GM12878 (cell line): ENCODE data around the gene TFCP2L1. TPM values are rescaled to one million over a fixed set of nuclear protein-coding genes. Genes with fewer than 3 reads are reported as not detected.

Source experiments
- ATAC-seq: fragments of 200-7000 bp; cut with Tn5 transposase; 3 replicates; pipeline ENCODE4 v1.9.1; 2020; ENCODE audit warnings: mild to moderate bottlenecking, moderate library complexity
- BruUV-seq: library from RNA; stranded (reverse); fragments of 400-500 nt; replicated peaks from 2 replicates; lab custom pipeline; 2021; lab: Mats Ljungman, UMichigan
- CTCF ChIA-PET: fragments of 300-600 bp; sonication (Branson Sonifier 250); formaldehyde crosslinking; extraction: SDS; loops from one replicate; lab custom pipeline; 2021; ENCODE audit warnings: inconsistent platforms; lab: Yijun Ruan, JAX
- POLR2A ChIA-PET: fragments of 350-600 bp; formaldehyde crosslinking; extraction: SDS; loops from one replicate; lab custom pipeline; 2021; ENCODE audit warnings: inconsistent platforms; lab: Charles Lee
- RAD21 ChIA-PET: fragments of 300-600 bp; sonication (Branson Sonifier 250); formaldehyde crosslinking; loops from one replicate; lab custom pipeline; 2023; ENCODE audit warnings: antibody characterized with exemption; ENCODE audit not compliant: unreplicated experiment; lab: Charles Lee
- SMC1A ChIA-PET: fragments of 300-600 bp; sonication (Branson Sonifier 250); formaldehyde crosslinking; loops from one replicate; lab custom pipeline; 2023; ENCODE audit not compliant: unreplicated experiment, uncharacterized antibody; lab: Charles Lee
- DNase-seq: peaks from one replicate; pipeline ENCODE4 v3.0.0-alpha.2; 2011; ENCODE audit warnings: low read depth, low spot score
- FAIRE-seq: peaks from 3 replicates; lab custom pipeline; 2011; peaks lifted over from hg19 to GRCh38; lab: Jason Lieb, UNC
- H2AFZ ChIP-seq: 2 replicates; pipeline ENCODE4 v1.6.0; 2011; ENCODE audit warnings: low read depth, low read length, control low read depth; ENCODE audit not compliant: control insufficient read depth
- H3K27ac ChIP-seq: 2 replicates; pipeline ENCODE4 v1.5.1; 2011; ENCODE audit warnings: control low read depth; ENCODE audit not compliant: control insufficient read depth, insufficient read depth
- H3K27me3 ChIP-seq, 2 experiments: replicated peaks in 1 of 2; 2 replicates each; pipeline versions ENCODE4 v1.6.0 to v1.6.1; 2011; ENCODE audit warnings: low read length in 1 of 2; ENCODE audit not compliant: control insufficient read depth in 2 of 2, insufficient read depth in 2 of 2
- H3K36me3 ChIP-seq, 2 experiments: 2 replicates each; pipeline ENCODE4 v1.5.1; 2011; ENCODE audit warnings: low read length in 1 of 2; ENCODE audit not compliant: control insufficient read depth in 2 of 2, insufficient read depth in 2 of 2
- H3K4me1 ChIP-seq: 2 replicates; pipeline ENCODE4 v1.6.1; 2011; ENCODE audit warnings: mild to moderate bottlenecking, low read length, moderate library complexity, mixed read lengths; ENCODE audit not compliant: control insufficient read depth, insufficient read depth
- H3K4me2 ChIP-seq: 2 replicates; pipeline ENCODE4 v1.6.0; 2011; ENCODE audit warnings: control low read depth; ENCODE audit not compliant: control insufficient read depth, insufficient read depth
- H3K4me3 ChIP-seq: fragments of 200-600 bp; sonication (generic); 2 replicates; pipeline ENCODE4 v1.5.1; 2016
- H3K79me2 ChIP-seq: 2 replicates; pipeline ENCODE4 v1.6.0; 2011; ENCODE audit warnings: low read length; ENCODE audit not compliant: control insufficient read depth, insufficient read depth
- H3K9ac ChIP-seq: 2 replicates; pipeline ENCODE4 v1.8.0; 2011; ENCODE audit warnings: low read length, control low read depth, mixed read lengths; ENCODE audit not compliant: control insufficient read depth, insufficient read depth
- H3K9me3 ChIP-seq: replicated peaks from 3 replicates; pipeline ENCODE4 v1.5.1; 2011; ENCODE audit warnings: mild to moderate bottlenecking, low read length; ENCODE audit not compliant: control insufficient read depth, insufficient read depth
- H4K20me1 ChIP-seq: 2 replicates; pipeline ENCODE4 v1.6.0; 2011; ENCODE audit not compliant: control insufficient read depth, insufficient read depth
- CREB1 ChIP-seq: IDR thresholded peaks from 2 replicates; pipeline ENCODE4 v1.6.1; 2012; ENCODE audit warnings: low read depth, mild to moderate bottlenecking, inconsistent platforms
- FOXK2 ChIP-seq: fragments of 450-650 bp; IDR thresholded peaks from 2 replicates; pipeline ENCODE4 v1.6.1; 2017; ENCODE audit warnings: mild to moderate bottlenecking, moderate library complexity
- MEF2A ChIP-seq: IDR thresholded peaks from 2 replicates; pipeline ENCODE4 v1.6.1; 2011; ENCODE audit warnings: low read depth, mild to moderate bottlenecking, low read length, moderate library complexity; ENCODE audit not compliant: insufficient read depth
- PML ChIP-seq: IDR thresholded peaks from 2 replicates; pipeline ENCODE4 v1.6.1; 2012; ENCODE audit warnings: low read length, inconsistent platforms
- WGBS: methylation state at CpG from one replicate; pipeline ENCODE4 v1.1.6; 2016; ENCODE audit warnings: low lambda C conversion rate; ENCODE audit not compliant: insufficient replicate concordance, insufficient coverage; ENCODE audit errors: missing lambda C conversion rate; 5-methylcytosine and 5-hydroxymethylcytosine counted together
- in situ Hi-C: fragments of 300-500 bp; cut with MboI; formaldehyde crosslinking; loops from 9 replicates; pipeline ENCODE4 v1.14.3; 2018; ENCODE audit warnings: mixed read lengths
- intact Hi-C: fragments of 100-400 bp; cut with micrococcal nuclease; formaldehyde crosslinking; loops from one replicate; pipeline ENCODE4 v1.14.2; 2022; ENCODE audit not compliant: unreplicated experiment
- polyA plus RNA-seq, 11 experiments: library from polyadenylated mRNA; depleted of rRNA in 4 of 11; unstranded in 6 of 11; stranded (reverse) in 5 of 11; fragments of >200 nt; fragmentation: Nextera tagmentation in 4 of 11; fragmentation: Illumina TruSeq in 1 of 11; extraction: Ambion mirVana in 4 of 11; extraction: Trizol in 1 of 11; gene quantifications; 1 replicate in 1 of 11; 2 replicates in 10 of 11; pipeline versions ENCODE4 v1.2.1 to v1.2.3, GENCODE V29; 2011 to 2016; ENCODE audit warnings: inconsistent platforms in 2 of 11, missing spikeins in 2 of 11, low read depth in 1 of 11
- total RNA-seq, 4 experiments: library from RNA; depleted of rRNA in 3 of 4; stranded (reverse); fragments of >200 nt in 3 of 4; fragmentation: Illumina TruSeq in 1 of 4; extraction: Trizol in 1 of 4; gene quantifications; 2 replicates each; pipeline versions ENCODE4 v1.2.1 to v1.2.3, GENCODE V29; 2013 to 2021
- TF ChIP-seq, protein P1 (sequence below): fragments of 450-650 bp; IDR thresholded peaks from 2 replicates; pipeline ENCODE4 v1.6.1; 2017; ENCODE audit warnings: mild to moderate bottlenecking, low read depth, inconsistent platforms; ENCODE audit not compliant: poor library complexity, severe bottlenecking

The TFCP2L1 gene
- total and polyA plus RNA-seq, 10 of the 15 experiments (the other 5 are each of a cell fraction or from before 2014, with no cell fraction given) = 0.02 to 0.21 (median 0.09) TPM; not detected in 1

DNA sequence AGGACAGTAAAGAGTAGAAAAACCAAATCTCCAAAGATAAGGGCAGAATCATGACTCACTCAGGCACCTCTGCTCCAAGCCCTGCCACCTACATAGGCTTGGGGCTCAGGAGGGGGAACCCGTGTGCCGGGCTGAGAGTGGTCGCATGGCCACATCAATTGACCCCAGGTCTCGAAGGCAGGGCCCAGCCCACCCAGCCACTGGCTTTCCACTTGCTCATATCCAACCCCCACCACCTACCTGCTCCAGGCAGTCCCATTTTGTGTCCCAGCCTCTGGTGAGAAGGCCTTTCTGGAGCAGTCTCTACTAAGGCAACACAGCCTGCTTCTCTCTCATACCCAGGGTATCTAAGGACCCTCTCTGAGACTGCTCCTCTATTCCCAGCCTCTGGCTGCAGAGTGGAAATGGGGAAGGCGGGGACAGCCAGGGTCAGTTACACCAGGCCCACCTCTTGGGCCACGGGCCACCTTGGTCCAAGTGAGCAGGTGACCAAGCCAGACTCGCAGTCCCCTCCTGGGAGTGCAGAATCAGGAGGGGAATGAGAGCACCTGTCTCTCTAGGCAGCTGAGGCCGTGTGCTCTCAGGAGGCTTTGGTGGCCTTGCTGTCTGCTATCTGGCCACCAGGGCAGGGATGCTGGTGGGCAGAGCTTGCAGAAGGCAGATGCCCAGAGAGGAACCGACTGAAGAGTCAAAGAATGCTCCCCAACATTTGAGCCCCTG is 20.8 kb downstream of the TFCP2L1 start:
- no peaks in the 10 kb centered on the region for H3K79me2 ChIP-seq
- H2AFZ ChIP-seq = no peak overlapping the region
- H4K20me1 ChIP-seq = no peaks in the 10 kb centered on the region
- H3K27me3 ChIP-seq = no peaks in the 10 kb centered on the region; a peak in 1 of 4 replicates
- no peak overlapping the region for H3K4me3 ChIP-seq
- H3K27ac ChIP-seq = no peak overlapping the region
- SMC1A ChIA-PET = no interaction called here
- no peaks in the 10 kb centered on the region for H3K9me3 ChIP-seq
- no peak for ATAC-seq
- TF ChIP-seq MEF2A = no peak
- TF ChIP-seq, protein P1, sequence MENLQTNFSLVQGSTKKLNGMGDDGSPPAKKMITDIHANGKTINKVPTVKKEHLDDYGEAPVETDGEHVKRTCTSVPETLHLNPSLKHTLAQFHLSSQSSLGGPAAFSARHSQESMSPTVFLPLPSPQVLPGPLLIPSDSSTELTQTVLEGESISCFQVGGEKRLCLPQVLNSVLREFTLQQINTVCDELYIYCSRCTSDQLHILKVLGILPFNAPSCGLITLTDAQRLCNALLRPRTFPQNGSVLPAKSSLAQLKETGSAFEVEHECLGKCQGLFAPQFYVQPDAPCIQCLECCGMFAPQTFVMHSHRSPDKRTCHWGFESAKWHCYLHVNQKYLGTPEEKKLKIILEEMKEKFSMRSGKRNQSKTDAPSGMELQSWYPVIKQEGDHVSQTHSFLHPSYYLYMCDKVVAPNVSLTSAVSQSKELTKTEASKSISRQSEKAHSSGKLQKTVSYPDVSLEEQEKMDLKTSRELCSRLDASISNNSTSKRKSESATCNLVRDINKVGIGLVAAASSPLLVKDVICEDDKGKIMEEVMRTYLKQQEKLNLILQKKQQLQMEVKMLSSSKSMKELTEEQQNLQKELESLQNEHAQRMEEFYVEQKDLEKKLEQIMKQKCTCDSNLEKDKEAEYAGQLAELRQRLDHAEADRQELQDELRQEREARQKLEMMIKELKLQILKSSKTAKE = no peak
- TF ChIP-seq FOXK2 = no peak
- TF ChIP-seq PML = no peak
- TF ChIP-seq CREB1 = no peak
- TF ChIP-seq, all 136 proteins: peak for 0
- H3K4me1 ChIP-seq = no peaks in the 10 kb centered on the region
- DNase-seq = no peak
- POLR2A ChIA-PET = no interaction called here
- no peak for FAIRE-seq
- H3K4me2 ChIP-seq = no peak overlapping the region
- no TSS peak for BruUV-seq
- intact Hi-C loops = no loop called here
- in situ Hi-C loops = no loop called here
- H3K9ac ChIP-seq = no peak overlapping the region
- no peaks in the 10 kb centered on the region for H3K36me3 ChIP-seq
- RAD21 ChIA-PET = no interaction called here
- CTCF ChIA-PET = no interaction called here
- 35% methylated on average over 9 of the region's 9 CpGs for WGBS
